Breast epithelium (tissue), 4 donors: ENCODE measurements around the gene FBXW10. TPM values are rescaled to one million over a fixed set of nuclear protein-coding genes. Genes with fewer than 3 reads are reported as not detected.
"Not testable (repeated sequence)": the region's sequence is repeated elsewhere in the genome, so short reads cannot be mapped to it uniquely, and the experiment has no call there.

ENCODE experiments used
- DNase-seq, 2 donors: peaks; one replicate each; pipeline ENCODE4 v3.0.0-alpha.2; 2019; ENCODE audit warnings: low spot score in 2 of 2
- H3K27ac ChIP-seq, 2 donors: fragments of 200-600 bp; sonication (generic) in 1 of 2; one replicate each; pipeline ENCODE4 v1.5.1; 2016 to 2019; ENCODE audit warnings: mild to moderate bottlenecking in 1 of 2
- H3K27me3 ChIP-seq, 2 donors: fragments of 200-600 bp; sonication (generic) in 1 of 2; one replicate each; pipeline versions ENCODE4 v1.5.1 to v1.6.0; 2017 to 2019; ENCODE audit warnings: control low read depth in 1 of 2, mild to moderate bottlenecking in 1 of 2
- H3K36me3 ChIP-seq: fragments of 200-600 bp; one replicate; pipeline ENCODE4 v1.5.1; 2019
- H3K4me1 ChIP-seq, 2 donors: fragments of 200-600 bp; sonication (generic); one replicate each; pipeline ENCODE4 v1.5.1; 2016 to 2019; ENCODE audit warnings: control low read depth in 1 of 2
- H3K4me3 ChIP-seq, 3 donors: fragments of 200-600 bp; sonication (generic); 1 replicate in 2 of 3; 2 replicates in 1 of 3; pipeline ENCODE4 v1.5.1; 2016 to 2019; ENCODE audit warnings: mild to moderate bottlenecking in 3 of 3, moderate library complexity in 2 of 3
- H3K9me3 ChIP-seq, 2 donors: fragments of 200-600 bp; sonication (generic) in 1 of 2; one replicate each; pipeline ENCODE4 v1.5.1; 2016 to 2019; ENCODE audit warnings: control low read depth in 1 of 2
- intact Hi-C: fragments of 100-400 bp; cut with DNase I; formaldehyde crosslinking; loops from one replicate; pipeline ENCODE4 v1.15.1; 2023; ENCODE audit warnings: low total_unique reads
- total RNA-seq, 3 donors: library from RNA; depleted of rRNA; stranded (reverse); fragments of >200 nt; gene quantifications; one replicate each; pipeline ENCODE4 v1.1.0, GENCODE V29; 2016

The FBXW10 gene
- total RNA-seq, 3 donors from 2014 or later = 0.15 TPM; not detected in 2

GRCh38 chr17:18722612-18723011, 21.2 kb upstream of the FBXW10 start:
- DNase-seq = not testable (repeated sequence)

GRCh38 chr17:18723509-18723908, 20.3 kb upstream of the FBXW10 start:
- H3K9me3 ChIP-seq, intact Hi-C loops, DNase-seq, H3K27me3 ChIP-seq, H3K36me3 ChIP-seq, H3K4me1 ChIP-seq, H3K4me3 ChIP-seq, H3K27ac ChIP-seq: not testable (repeated sequence)

More at GRCh38 chr17:18722612-18723011, 21.2 kb upstream of the FBXW10 start:
- H3K9me3 ChIP-seq, H3K27me3 ChIP-seq, H3K4me1 ChIP-seq, intact Hi-C loops, H3K4me3 ChIP-seq, H3K36me3 ChIP-seq, H3K27ac ChIP-seq: not testable (repeated sequence)

GRCh38 chr17:18732438-18732837, 11.4 kb upstream of the FBXW10 start:
- H3K36me3 ChIP-seq, H3K9me3 ChIP-seq, H3K27ac ChIP-seq, H3K4me1 ChIP-seq, H3K27me3 ChIP-seq, DNase-seq, H3K4me3 ChIP-seq, intact Hi-C loops: not testable (repeated sequence)

DNA sequence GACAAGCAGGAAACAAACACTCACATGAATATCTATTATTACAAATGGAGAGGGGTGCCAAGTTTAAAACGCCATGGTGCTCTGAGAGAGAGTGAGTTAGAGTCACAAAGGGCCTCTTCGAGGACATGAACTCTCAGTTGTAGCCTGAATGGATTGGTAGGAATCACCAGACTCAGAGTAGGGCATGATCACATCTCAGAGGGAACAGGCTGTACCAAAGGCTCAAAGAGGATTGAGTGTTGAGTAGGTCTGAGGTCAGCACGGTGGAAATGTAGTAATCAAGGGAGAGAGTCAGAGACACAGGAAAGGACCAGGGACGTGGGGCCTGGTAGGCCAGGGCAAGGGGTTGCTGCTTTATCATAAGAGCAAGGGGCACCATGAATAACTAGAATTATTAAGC, 10.5 kb upstream of the FBXW10 start:
- H3K27me3 ChIP-seq, DNase-seq, intact Hi-C loops: not testable (repeated sequence)

DNA sequence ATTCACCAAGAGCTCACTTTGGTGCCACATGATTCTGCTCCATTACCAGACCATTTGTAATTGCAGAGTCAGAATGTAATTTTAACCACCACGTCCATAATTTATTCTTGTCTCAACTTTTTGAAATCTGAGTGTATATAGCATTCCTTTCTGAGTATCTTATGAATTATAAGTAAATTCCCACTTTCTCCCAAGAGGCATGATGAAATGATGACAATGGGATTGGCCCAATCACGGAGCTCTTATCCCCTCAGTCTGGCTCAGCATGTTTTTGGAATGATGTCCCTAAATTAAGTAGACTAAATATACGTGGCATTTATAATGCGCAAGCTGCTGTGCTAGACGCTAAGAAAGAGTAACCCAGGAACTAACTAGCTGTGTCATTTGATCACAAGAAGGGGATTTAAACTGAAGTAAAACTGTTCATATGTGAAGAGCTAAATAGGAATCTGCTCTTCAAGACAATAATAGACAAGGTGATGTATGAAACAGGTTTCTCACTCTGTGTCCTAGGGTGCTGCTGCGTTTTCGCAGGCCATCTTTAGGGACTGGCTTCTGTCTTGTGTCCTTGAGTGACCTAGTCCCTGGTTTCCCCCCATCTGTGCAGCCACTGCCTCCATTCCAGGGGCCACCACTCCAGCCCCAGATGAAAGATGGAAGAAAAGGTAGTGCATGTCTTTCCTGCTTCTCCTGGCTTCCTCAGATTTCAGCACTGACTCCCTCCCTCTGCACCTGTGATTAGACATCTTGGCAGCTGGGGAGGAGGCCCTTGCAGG, 4.0 kb upstream of the FBXW10 start:
- H3K4me3 ChIP-seq, DNase-seq, H3K27ac ChIP-seq, H3K27me3 ChIP-seq, H3K36me3 ChIP-seq, intact Hi-C loops, H3K9me3 ChIP-seq, H3K4me1 ChIP-seq: not testable (repeated sequence)

More for the DNA sequence above, 10.5 kb upstream of the FBXW10 start:
- H3K4me1 ChIP-seq, H3K9me3 ChIP-seq, H3K36me3 ChIP-seq, H3K27ac ChIP-seq, H3K4me3 ChIP-seq: not testable (repeated sequence)

- DNase-seq, H3K36me3 ChIP-seq, intact Hi-C loops: not testable (repeated sequence)
Measured at GRCh38 chr17:18741228-18741627, 2.6 kb upstream of the FBXW10 start.

GRCh38 chr17:18744726-18745125, 872 bp downstream of the FBXW10 start:
- H3K9me3 ChIP-seq, intact Hi-C loops, H3K4me3 ChIP-seq, H3K27me3 ChIP-seq, H3K4me1 ChIP-seq, DNase-seq, H3K27ac ChIP-seq, H3K36me3 ChIP-seq: not testable (repeated sequence)

More at GRCh38 chr17:18741228-18741627, 2.6 kb upstream of the FBXW10 start:
- H3K27me3 ChIP-seq, H3K9me3 ChIP-seq, H3K27ac ChIP-seq, H3K4me3 ChIP-seq, H3K4me1 ChIP-seq: not testable (repeated sequence)

DNA sequence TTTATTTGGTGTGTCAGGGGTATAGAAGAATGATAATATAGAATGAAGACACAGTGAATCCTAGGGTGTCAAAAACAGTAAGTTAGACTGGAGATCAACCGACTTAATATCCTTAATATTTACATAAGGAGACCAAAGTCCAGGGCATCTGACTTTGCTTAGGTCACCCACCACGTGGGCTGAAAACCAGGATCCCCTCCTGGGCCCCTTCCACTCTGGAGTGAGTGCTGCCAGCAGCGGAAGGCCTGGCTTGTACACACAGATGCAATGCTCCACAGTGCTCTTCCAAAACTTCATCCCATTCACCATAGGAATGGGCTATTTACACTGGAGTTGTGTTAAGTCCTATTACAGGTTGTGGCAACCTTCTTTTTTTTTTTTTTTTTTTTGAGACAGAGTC, 2.7 kb downstream of the FBXW10 start:
- H3K4me3 ChIP-seq, intact Hi-C loops, DNase-seq, H3K27me3 ChIP-seq, H3K27ac ChIP-seq, H3K4me1 ChIP-seq, H3K9me3 ChIP-seq, H3K36me3 ChIP-seq: not testable (repeated sequence)

- H3K27me3 ChIP-seq, DNase-seq, intact Hi-C loops: not testable (repeated sequence)
Measured at GRCh38 chr17:18747501-18747900, 3.6 kb downstream of the FBXW10 start.

DNA sequence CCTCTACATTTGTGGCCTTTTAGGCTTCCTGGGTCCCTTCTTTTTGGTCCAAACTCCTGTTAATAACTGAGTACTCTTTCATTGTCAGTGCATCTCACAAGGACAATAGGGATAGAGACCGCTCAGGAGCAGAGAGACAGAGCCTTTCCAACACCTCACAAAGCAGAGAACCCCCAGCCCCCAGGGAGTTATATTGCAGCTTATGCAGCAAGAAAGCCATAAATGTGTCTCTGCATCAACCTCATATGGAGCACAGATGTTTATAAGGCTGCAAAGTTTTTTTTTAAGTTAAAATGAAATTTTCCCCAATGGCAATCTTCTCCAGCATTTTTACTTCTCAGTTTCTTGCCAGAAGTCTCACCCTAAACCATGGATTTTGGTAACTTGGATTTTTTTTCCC, 6.4 kb downstream of the FBXW10 start:
- H3K4me1 ChIP-seq, H3K4me3 ChIP-seq, H3K27ac ChIP-seq, H3K36me3 ChIP-seq, H3K9me3 ChIP-seq, DNase-seq, H3K27me3 ChIP-seq, intact Hi-C loops: not testable (repeated sequence)

More at GRCh38 chr17:18747501-18747900, 3.6 kb downstream of the FBXW10 start:
- not testable (repeated sequence) for H3K27ac ChIP-seq, H3K4me3 ChIP-seq, H3K36me3 ChIP-seq, H3K4me1 ChIP-seq, H3K9me3 ChIP-seq

GRCh38 chr17:18753829-18754409, 10.1 kb downstream of the FBXW10 start:
- H3K4me1 ChIP-seq, DNase-seq, H3K9me3 ChIP-seq, H3K36me3 ChIP-seq, H3K4me3 ChIP-seq, H3K27ac ChIP-seq, H3K27me3 ChIP-seq, intact Hi-C loops: not testable (repeated sequence)

DNA sequence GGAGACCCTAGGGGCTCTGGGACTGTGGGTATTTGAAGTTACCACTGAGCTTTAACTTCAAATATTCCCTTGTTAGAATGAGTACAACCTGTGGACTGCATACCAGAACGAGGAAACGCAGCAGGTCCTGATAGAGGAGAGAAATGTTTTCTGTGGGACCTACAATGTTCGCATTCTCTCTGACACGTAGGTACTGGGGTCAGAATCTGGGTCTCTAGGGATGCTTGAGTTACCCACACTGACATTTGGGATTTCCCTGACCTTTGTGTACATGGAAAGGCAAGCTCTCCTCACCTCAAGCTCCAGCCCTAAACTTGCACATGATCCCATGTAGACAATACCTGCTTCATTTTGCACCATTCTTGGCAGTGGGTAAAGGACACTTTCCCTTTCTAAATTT, 12.1 kb downstream of the FBXW10 start:
- H3K9me3 ChIP-seq, H3K4me1 ChIP-seq, H3K4me3 ChIP-seq, intact Hi-C loops, DNase-seq, H3K36me3 ChIP-seq, H3K27me3 ChIP-seq, H3K27ac ChIP-seq: not testable (repeated sequence)

DNA sequence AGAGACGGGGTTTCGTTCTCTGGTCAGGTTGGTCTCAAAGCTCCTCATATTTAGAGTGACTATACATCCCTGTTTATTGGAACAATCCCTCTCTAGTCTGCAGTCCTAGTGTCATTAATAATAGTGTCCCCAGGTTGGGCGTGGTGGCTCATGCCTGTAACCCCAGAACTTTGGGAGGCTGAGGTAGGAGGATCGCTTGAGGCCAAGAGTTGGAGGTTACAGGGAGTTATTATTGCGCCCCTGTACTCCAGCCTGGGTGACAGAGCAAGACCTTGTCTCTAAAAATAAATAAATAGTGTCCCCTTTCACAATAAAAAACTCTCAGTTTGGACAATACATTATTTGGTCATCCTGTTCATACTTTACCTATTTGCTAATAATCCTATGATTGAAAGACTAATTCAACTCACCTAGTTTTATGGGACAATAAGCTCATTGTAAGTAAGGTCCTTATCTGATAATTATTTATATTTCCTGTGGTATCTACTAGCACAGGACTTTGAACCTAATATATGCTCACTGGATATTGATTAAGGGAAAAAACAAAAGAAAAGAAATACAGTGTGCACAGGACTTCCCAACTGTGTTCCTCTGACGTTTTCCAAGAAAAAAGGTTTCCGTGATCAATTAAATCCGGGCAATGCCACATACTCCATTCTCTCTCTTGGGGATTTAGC, 13.7 kb downstream of the FBXW10 start:
- H3K27me3 ChIP-seq, H3K36me3 ChIP-seq, H3K27ac ChIP-seq, intact Hi-C loops, H3K4me3 ChIP-seq, DNase-seq, H3K9me3 ChIP-seq, H3K4me1 ChIP-seq: not testable (repeated sequence)
